ENCODE results near the gene HBEGF.

HBEGF gene

GRCh38 chr5:140336388-140336787 is 10.0 kb downstream of the HBEGF start:
- no peak for DNase-seq (ENCODE audit: low spot score)

GRCh38 chr5:140331638-140332037 is 14.8 kb downstream of the HBEGF start:
- DNase-seq (ENCODE audit: low spot score), result no peak

GRCh38 chr5:140329739-140330481 is 16.5 kb downstream of the HBEGF start:
- DNase-seq (ENCODE audit: low spot score), result no peak

- no peak for DNase-seq (ENCODE audit: low spot score)
Observed at GRCh38 chr5:140328036-140328764, 18.2 kb downstream of the HBEGF start.

- no peak for DNase-seq (ENCODE audit: low spot score)
Observed at GRCh38 chr5:140327589-140327988, 18.8 kb downstream of the HBEGF start.

GRCh38 chr5:140325486-140325885 is 20.9 kb downstream of the HBEGF start:
- no peak for DNase-seq (ENCODE audit: low spot score)

- DNase-seq (ENCODE audit: low spot score), result no peak
Observed at GRCh38 chr5:140324617-140325241, 21.7 kb downstream of the HBEGF start.

- DNase-seq (ENCODE audit: low spot score), result no peak
Observed at GRCh38 chr5:140324041-140324600, 22.3 kb downstream of the HBEGF start.

- DNase-seq (ENCODE audit: low spot score), result peak; percentile 91
Observed at GRCh38 chr5:140322751-140323731, 23.4 kb downstream of the HBEGF start.

GRCh38 chr5:140321796-140322195 is 24.6 kb downstream of the HBEGF start:
- DNase-seq (ENCODE audit: low spot score), result no peak

GRCh38 chr5:140319833-140320232 is 26.6 kb downstream of the HBEGF start:
- no peak for DNase-seq (ENCODE audit: low spot score)

- no peak for DNase-seq (ENCODE audit: low spot score)
Observed at GRCh38 chr5:140318792-140319191, 27.6 kb downstream of the HBEGF start.

GRCh38 chr5:140317859-140318258 is 28.5 kb downstream of the HBEGF start:
- no peak for DNase-seq (ENCODE audit: low spot score)

- DNase-seq (ENCODE audit: low spot score), result no peak
Observed at GRCh38 chr5:140312791-140313189, 33.6 kb downstream of the HBEGF start.

GRCh38 chr5:140312067-140312790 is 34.2 kb downstream of the HBEGF start:
- peak; percentile 98 for DNase-seq (ENCODE audit: low spot score)

GRCh38 chr5:140311011-140311467 is 35.4 kb downstream of the HBEGF start:
- DNase-seq (ENCODE audit: low spot score), result peak; percentile 82

GRCh38 chr5:140310434-140310833 is 36.0 kb downstream of the HBEGF start:
- no peak for DNase-seq (ENCODE audit: low spot score)

- DNase-seq (ENCODE audit: low spot score), result no peak
Observed at GRCh38 chr5:140309706-140310249, 36.6 kb downstream of the HBEGF start.

- DNase-seq (ENCODE audit: low spot score), result no peak
Observed at GRCh38 chr5:140305471-140305870, 40.9 kb downstream of the HBEGF start.

GRCh38 chr5:140303966-140304365 is 42.4 kb downstream of the HBEGF start:
- DNase-seq (ENCODE audit: low spot score), result no peak
